Hepatocyte (in vitro differentiated cells): ENCODE results near the gene FCER2.

Source experiments
- CTCF ChIP-seq: fragments of 200-600 bp; sonication (generic); IDR thresholded peaks from 2 replicates; pipeline ENCODE4 v1.5.1; 2016; ENCODE audit warnings: antibody characterized with exemption, mild to moderate bottlenecking; ENCODE audit not compliant: poor library complexity
- EZH2 ChIP-seq: fragments of 200-600 bp; sonication (generic); IDR thresholded peaks from 2 replicates; pipeline ENCODE4 v1.6.1; 2016; ENCODE audit warnings: antibody characterized with exemption, mild to moderate bottlenecking, borderline replicate concordance

GRCh38 chr19:7705387-7706187, 3.7 kb upstream of the FCER2 start:
- TF ChIP-seq EZH2 (no peak), CTCF (no peak)
